SHP77 treated with DMSO at 0.1 percent for 48 hours (cell line): ENCODE data around the gene ATP6AP1.
"Not testable (repeated sequence)": the region's sequence is repeated elsewhere in the genome, so short reads cannot be mapped to it uniquely, and the experiment has no call there.

ENCODE experiments used
- DNase-seq: peaks from one replicate; lab custom pipeline; 2025; lab: John Stamatoyannopoulos, UW

Gene ATP6AP1, protein sequence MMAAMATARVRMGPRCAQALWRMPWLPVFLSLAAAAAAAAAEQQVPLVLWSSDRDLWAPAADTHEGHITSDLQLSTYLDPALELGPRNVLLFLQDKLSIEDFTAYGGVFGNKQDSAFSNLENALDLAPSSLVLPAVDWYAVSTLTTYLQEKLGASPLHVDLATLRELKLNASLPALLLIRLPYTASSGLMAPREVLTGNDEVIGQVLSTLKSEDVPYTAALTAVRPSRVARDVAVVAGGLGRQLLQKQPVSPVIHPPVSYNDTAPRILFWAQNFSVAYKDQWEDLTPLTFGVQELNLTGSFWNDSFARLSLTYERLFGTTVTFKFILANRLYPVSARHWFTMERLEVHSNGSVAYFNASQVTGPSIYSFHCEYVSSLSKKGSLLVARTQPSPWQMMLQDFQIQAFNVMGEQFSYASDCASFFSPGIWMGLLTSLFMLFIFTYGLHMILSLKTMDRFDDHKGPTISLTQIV

DNA sequence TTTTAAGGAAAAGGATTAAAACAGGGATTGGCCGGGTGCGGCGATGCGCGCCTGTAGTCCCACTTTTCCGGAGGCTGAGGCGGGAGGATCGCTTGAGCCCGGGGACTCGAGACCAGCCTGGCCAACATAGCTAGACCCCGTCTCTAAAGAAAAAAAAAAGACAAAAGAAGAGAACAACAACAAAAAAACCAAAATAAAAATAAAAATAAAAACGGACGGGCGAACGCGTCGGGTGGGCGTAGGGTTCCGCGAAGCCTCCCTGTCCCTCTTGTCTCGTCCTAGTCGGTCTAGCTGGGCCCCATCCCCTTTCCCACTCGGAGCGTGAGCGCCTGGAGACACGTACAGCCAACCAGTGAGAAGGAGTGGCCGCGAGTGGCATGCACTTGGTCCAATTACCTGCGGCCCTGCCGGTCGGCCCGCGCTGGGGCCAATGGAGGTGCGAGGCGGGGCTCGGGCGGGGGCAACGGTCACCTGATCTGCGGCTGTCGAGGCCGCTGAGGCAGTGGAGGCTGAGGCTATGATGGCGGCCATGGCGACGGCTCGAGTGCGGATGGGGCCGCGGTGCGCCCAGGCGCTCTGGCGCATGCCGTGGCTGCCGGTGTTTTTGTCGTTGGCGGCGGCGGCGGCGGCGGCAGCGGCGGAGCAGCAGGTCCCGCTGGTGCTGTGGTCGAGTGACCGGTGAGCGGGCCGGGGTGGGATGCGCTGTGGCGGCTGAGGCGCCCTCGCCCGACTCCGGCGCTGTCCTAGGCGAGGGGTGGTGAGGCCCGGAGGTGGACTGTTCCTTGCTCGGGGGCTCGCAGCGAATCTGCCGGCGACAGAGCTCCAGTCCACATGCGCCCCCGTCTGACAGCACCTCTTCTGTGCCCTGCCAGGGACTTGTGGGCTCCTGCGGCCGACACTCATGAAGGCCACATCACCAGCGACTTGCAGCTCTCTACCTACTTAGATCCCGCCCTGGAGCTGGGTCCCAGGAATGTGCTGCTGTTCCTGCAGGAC, at the start of gene ATP6AP1:
TSS of gene ATP6AP1 (plus strand) at position 502 of the 996 bp plus-strand sequence. CDS start at position 518, 16 bp downstream.
- DNase-seq, result peak; percentile 60

- peak; percentile 94 for DNase-seq
Measured at GRCh38 chrX:154378799-154379568, 49.5 kb upstream of the ATP6AP1 start, which contains the start of gene EMD. EMD (plus strand) TSS chrX:154379295; CDS start chrX:154379485, 190 bp downstream.

DNA sequence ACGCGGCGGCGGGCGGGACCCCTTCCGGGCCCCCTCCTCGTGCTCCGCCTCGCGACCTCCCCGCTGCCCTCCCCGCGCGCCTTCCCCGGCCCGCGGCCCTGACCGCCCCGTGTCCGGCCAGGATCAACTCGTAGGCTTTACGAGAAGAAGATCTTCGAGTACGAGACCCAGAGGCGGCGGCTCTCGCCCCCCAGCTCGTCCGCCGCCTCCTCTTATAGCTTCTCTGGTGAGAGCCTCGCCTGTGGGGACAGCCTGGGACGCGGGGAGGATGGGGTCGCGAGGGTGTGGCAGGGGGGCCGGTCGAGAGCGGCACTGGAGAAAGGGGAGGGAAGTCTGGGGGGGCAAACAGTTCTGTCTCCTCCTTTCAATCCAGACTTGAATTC, 48.9 kb upstream of the ATP6AP1 start:
- no peak for DNase-seq

GRCh38 chrX:154380153-154380552, 48.3 kb upstream of the ATP6AP1 start:
- no peak for DNase-seq

DNA sequence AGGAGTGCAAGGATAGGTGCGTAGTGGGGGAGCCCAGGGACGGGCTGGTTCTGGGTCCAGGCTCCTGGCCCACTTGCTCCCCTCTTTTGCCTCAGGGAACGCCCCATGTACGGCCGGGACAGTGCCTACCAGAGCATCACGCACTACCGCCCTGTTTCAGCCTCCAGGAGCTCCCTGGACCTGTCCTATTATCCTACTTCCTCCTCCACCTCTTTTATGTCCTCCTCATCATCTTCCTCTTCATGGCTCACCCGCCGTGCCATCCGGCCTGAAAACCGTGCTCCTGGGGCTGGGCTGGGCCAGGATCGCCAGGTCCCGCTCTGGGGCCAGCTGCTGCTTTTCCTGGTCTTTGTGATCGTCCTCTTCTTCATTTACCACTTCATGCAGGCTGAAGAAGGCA, 47.7 kb upstream of the ATP6AP1 start:
- DNase-seq, result no peak

- DNase-seq, result no peak
Measured at GRCh38 chrX:154381271-154381670, 47.2 kb upstream of the ATP6AP1 start.

DNA sequence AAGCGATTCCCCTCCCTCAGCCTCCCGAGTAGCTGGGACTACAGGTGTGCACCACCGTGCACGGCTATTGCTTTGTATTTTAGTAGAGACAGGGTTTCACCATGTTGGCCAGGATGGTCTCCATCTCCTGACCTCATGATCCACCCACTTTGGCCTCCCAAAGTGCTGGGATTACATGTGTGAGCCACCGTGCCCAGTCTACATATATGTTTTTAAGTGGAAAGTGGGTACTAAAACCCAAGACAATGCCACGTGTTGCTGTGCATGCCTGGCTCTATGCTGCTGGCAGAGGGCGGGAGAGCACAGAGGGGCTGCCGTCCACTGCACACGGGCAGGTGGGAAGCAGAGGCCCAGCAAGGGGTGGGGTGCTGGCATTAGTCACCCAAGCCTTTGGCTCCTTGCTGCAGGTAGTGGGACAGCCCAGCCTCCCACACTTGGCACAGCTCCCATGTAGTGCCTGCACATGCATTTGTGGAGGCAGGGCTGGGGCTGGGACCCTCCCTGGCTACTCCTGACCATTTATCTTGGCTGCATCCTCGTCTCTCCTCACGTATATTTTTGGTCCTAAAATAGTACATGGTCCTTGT, 45.9 kb upstream of the ATP6AP1 start:
- DNase-seq, result no peak

GRCh38 chrX:154383359-154384283, 44.9 kb upstream of the ATP6AP1 start:
- no peak for DNase-seq

GRCh38 chrX:154384284-154384892, 44.1 kb upstream of the ATP6AP1 start:
- DNase-seq, result no peak

DNA sequence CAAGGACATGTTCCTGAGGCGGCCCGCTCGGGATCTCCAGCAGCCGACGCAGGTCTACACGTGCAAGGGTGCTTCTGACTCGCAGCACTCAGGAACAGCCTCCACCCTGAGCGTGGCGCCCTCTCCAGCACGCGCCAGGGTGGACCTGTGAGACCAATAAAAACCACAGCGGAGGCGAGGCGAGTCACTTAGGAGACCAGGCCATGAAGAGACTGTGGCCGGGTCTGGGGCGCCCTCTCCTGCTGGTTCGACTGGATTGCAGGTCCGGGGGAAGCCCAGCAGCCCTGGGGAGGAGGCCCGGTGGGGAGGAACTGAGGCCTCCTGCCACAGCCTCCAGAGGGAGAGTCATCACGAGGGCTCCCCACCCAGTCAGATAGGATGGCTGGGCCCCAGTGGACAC, 40.4 kb upstream of the ATP6AP1 start:
- DNase-seq, result not testable (repeated sequence)

GRCh38 chrX:154388649-154389048, 39.8 kb upstream of the ATP6AP1 start:
- not testable (repeated sequence) for DNase-seq

- not testable (repeated sequence) for DNase-seq
Measured at GRCh38 chrX:154389812-154390747, 38.4 kb upstream of the ATP6AP1 start.

GRCh38 chrX:154396363-154396762, 32.1 kb upstream of the ATP6AP1 start:
- DNase-seq, result not testable (repeated sequence)

GRCh38 chrX:154396973-154397887, 31.2 kb upstream of the ATP6AP1 start:
- DNase-seq, result peak; percentile 40

DNA sequence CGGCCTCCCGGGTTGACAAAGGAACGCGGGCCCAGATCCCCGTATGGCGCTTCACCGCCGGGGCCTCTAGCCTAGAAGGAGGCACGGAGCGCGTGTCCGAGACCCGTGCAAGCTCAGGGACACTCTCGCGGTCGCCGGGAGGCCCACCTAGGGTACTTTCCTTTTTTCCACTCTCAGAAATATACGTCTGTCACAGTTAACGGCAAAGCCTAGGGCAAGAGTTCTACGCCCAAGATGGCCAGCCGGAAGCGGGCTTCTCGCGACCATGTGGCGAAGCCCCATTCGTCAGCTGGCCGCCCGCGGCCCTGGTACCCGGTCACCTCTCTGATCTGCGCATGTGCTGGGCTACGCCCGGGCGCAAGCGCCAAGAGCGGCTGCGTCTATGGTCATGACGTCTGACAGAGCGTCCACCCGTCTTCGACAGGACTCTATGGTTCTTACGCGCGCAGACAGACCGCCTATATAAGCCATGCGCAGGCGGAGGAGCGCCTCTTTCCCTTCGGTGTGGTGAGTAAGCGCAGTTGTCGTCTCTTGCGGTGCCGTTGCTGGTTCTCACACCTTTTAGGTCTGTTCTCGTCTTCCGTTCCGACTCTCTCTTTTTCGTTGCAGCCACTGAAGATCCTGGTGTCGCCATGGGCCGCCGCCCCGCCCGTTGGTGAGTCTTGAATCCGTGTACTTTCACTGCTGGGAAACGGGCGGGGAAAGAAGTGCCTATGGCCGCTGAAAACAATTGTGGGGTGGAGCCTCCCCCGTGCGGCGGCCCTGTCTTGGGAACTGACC, 30.4 kb upstream of the ATP6AP1 start, which contains the start of gene RPL10:
TSS of gene RPL10 (plus strand) at position 490 of the 780 bp plus-strand sequence. CDS start at position 633, 143 bp downstream.
- DNase-seq, result peak; percentile 75
